K562 (cell line): ENCODE data around the gene IQSEC3. TPM values are rescaled to one million over a fixed set of nuclear protein-coding genes. Genes with fewer than 3 reads are reported as not detected.

ENCODE experiments used
- ZBTB40 ChIP-seq, 2 experiments: fragments of 450-650 bp in 1 of 2; sonication (generic) in 1 of 2; formaldehyde crosslinking in 1 of 2; IDR thresholded peaks; 2 replicates each; pipeline versions ENCODE4 v1.7.1 to v1.9.0; 2016 to 2022; ENCODE audit warnings: inconsistent platforms in 1 of 2, mild to moderate bottlenecking in 1 of 2, missing genetic modification reagents in 1 of 2
- polyA plus RNA-seq, 8 experiments: library from polyadenylated mRNA; depleted of rRNA in 4 of 8; stranded (reverse) in 5 of 8; unstranded in 3 of 8; fragments of >200 nt; fragmentation: Nextera tagmentation in 2 of 8; fragmentation: Illumina TruSeq in 1 of 8; extraction: Ambion mirVana in 2 of 8; extraction: Trizol in 1 of 8; gene quantifications; 2 replicates each; pipeline versions ENCODE4 v1.2.1 to v1.2.3, GENCODE V29; 2011 to 2014; ENCODE audit warnings: inconsistent platforms in 1 of 8, missing spikeins in 1 of 8
- total RNA-seq, 7 experiments: library from RNA; depleted of rRNA in 6 of 7; stranded (reverse); fragments of >200 nt in 6 of 7; fragmentation: Illumina TruSeq in 2 of 7; extraction: Trizol in 2 of 7; gene quantifications; 2 replicates each; pipeline versions ENCODE4 v1.2.1 to v1.2.3, GENCODE V29; 2011 to 2021; ENCODE audit warnings: low replicate concordance in 1 of 7

The IQSEC3 gene
- total and polyA plus RNA-seq, 9 of the 15 experiments (the other 6 are each of a cell fraction or from before 2014, with no cell fraction given): under 0.01 to 0.25 (median 0.08) TPM; not detected in 3

DNA sequence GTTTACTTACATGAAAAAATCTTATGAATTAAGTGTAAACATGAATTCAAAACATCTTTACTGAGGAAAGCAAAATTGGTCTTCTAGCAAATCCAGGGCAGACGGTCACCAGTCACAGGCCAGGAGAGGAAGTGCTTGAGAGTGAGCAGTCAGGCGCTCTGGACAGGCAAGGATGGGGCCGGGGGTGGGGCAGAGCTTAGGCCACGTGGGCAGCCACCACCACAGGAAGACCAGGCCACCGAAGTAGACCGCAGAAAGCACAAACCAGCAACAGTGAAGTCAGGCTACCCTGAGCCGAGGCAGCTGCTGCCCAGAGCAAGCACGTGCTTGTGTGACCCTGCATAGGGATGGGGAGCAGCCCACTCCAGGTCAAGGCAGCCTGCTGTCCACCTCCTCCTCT, 113.9 kb downstream of the IQSEC3 start (continued):
- TF ChIP-seq ZBTB40 (IDR thresholded peaks at IDR 0.05) (no peak), ZBTB40 (CRISPR knock-in tag; IDR thresholded peaks at IDR 0.05) (no peak)
